ENCODE results near the gene SLC25A18.

SLC25A18 gene

DNA sequence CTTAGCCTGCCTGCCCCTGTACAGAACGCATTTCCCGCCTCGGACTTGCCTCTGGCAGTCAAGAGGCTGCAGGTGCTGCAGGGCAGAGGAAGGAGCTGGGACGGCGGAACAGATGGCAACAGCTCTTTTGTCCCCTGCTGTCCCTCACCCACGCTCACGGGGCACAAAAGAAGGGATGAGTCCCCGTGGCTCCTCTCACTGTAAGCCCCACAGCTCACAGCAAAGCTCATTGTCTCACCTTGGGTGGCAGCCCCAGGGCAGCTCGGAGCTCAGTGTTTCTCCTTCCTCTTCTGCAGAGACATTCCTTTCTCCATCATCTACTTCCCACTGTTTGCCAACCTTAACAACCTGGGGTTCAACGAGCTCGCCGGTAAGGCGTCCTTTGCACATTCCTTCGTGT lies 24.3 kb downstream of the SLC25A18 start:
- no peak for DNase-seq

DNA sequence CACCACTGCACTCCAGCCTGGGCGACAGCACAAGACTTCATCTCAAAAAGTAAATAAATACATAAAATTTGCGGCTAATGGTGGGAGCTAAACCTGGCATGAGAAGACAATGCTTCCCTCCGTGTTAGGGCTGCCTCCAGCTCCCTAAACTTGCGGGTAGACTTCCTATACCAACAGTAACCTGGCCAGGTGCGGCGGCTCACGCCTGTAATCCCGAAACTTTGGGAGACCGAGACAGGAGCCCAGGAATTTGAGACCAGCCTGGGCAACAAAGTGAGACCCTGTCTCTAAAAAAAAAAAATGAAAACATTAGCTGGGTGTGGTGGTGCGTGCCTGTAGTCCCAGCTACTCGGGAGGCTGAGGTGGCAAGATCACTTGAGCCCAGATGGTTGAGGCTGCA lies 25.3 kb downstream of the SLC25A18 start:
- no peak overlapping the region for H3K4me2 ChIP-seq (ENCODE audit: low read depth, low read length)
- no peak overlapping the region for H3K9ac ChIP-seq (ENCODE audit: low read length)
- TF ChIP-seq EZH2phosphoT487 (IDR thresholded peaks at IDR 0.05; ENCODE audit: low read length) (no peak), CTCF (IDR thresholded peaks at IDR 0.05; ENCODE audit: low read length) (no peak), EZH2 (optimal IDR thresholded peaks at IDR 0.05; ENCODE audit: low read depth, low read length) (no peak)
- no peaks in the 10 kb centered on the region for H4K20me1 ChIP-seq (ENCODE audit: insufficient read depth, low read length)
- H3K9me3 ChIP-seq (replicated peaks; ENCODE audit: insufficient read depth, low read length): no peaks in the 10 kb centered on the region
- H3K27ac ChIP-seq (ENCODE audit: low read length): no peak overlapping the region
- H3K4me3 ChIP-seq (ENCODE audit: low read length): no peak overlapping the region
- H3F3A ChIP-seq (ENCODE audit: insufficient read depth, low read length): no peaks in the 10 kb centered on the region
- H3K79me2 ChIP-seq (ENCODE audit: low read length): peaks cover 5% of the 10 kb centered on the region
- no peak overlapping the region for H2AFZ ChIP-seq (ENCODE audit: low read length)
- no peaks in the 10 kb centered on the region for H3K4me1 ChIP-seq (ENCODE audit: low read length)
- no peaks in the 10 kb centered on the region; the same call in 1 of the 2 replicates for H3K36me3 ChIP-seq (replicated peaks; ENCODE audit: insufficient read depth, low read length)
- no peaks in the 10 kb centered on the region for H3K9me2 ChIP-seq (replicated peaks; ENCODE audit: insufficient read depth, low read length)
- DNase-seq: no peak
- H3K27me3 ChIP-seq (replicated peaks; ENCODE audit: insufficient read depth, low read length): no peaks in the 10 kb centered on the region

More for the DNA sequence above, 24.3 kb downstream of the SLC25A18 start:
- no peaks in the 10 kb centered on the region; the same call in 1 of the 2 replicates for H3K36me3 ChIP-seq (replicated peaks; ENCODE audit: insufficient read depth, low read length)
- no peaks in the 10 kb centered on the region for H3K9me2 ChIP-seq (replicated peaks; ENCODE audit: insufficient read depth, low read length)
- no peak overlapping the region for H2AFZ ChIP-seq (ENCODE audit: low read length)
- H3K4me1 ChIP-seq (ENCODE audit: low read length): no peaks in the 10 kb centered on the region
- H3K9me3 ChIP-seq (replicated peaks; ENCODE audit: insufficient read depth, low read length): no peaks in the 10 kb centered on the region
- no peak for TF ChIP-seq EZH2 (optimal IDR thresholded peaks at IDR 0.05; ENCODE audit: low read depth, low read length)
- TF ChIP-seq EZH2phosphoT487 (IDR thresholded peaks at IDR 0.05; ENCODE audit: low read length): no peak
- no peak for TF ChIP-seq CTCF (IDR thresholded peaks at IDR 0.05; ENCODE audit: low read length)
- H3K4me2 ChIP-seq (ENCODE audit: low read depth, low read length): no peak overlapping the region
- no peak overlapping the region for H3K9ac ChIP-seq (ENCODE audit: low read length)
- no peak overlapping the region for H3K27ac ChIP-seq (ENCODE audit: low read length)
- H3F3A ChIP-seq (ENCODE audit: insufficient read depth, low read length): no peaks in the 10 kb centered on the region
- H3K4me3 ChIP-seq (ENCODE audit: low read length): no peak overlapping the region
- no peaks in the 10 kb centered on the region for H3K79me2 ChIP-seq (ENCODE audit: low read length)
- no peaks in the 10 kb centered on the region for H4K20me1 ChIP-seq (ENCODE audit: insufficient read depth, low read length)
- no peaks in the 10 kb centered on the region for H3K27me3 ChIP-seq (replicated peaks; ENCODE audit: insufficient read depth, low read length)

- H3K27ac ChIP-seq (ENCODE audit: low read length): no peak overlapping the region
- no peak for DNase-seq
- H3K9me3 ChIP-seq (replicated peaks; ENCODE audit: insufficient read depth, low read length): no peaks in the 10 kb centered on the region
- no peaks in the 10 kb centered on the region for H3K9me2 ChIP-seq (replicated peaks; ENCODE audit: insufficient read depth, low read length)
- no peak overlapping the region for H2AFZ ChIP-seq (ENCODE audit: low read length)
- peaks cover 7% of the 10 kb centered on the region for H3K79me2 ChIP-seq (ENCODE audit: low read length)
- peaks cover 3% of the 10 kb centered on the region; the same call in 1 of the 2 replicates for H3F3A ChIP-seq (ENCODE audit: insufficient read depth, low read length)
- no peak overlapping the region for H3K4me2 ChIP-seq (ENCODE audit: low read depth, low read length)
- H3K4me3 ChIP-seq (ENCODE audit: low read length): no peak overlapping the region
- no peak overlapping the region for H3K9ac ChIP-seq (ENCODE audit: low read length)
- H3K4me1 ChIP-seq (ENCODE audit: low read length): peaks cover 7% of the 10 kb centered on the region
- no peaks in the 10 kb centered on the region; the same call in 1 of the 2 replicates for H3K36me3 ChIP-seq (replicated peaks; ENCODE audit: insufficient read depth, low read length)
- TF ChIP-seq EZH2 (optimal IDR thresholded peaks at IDR 0.05; ENCODE audit: low read depth, low read length) (no peak), CTCF (IDR thresholded peaks at IDR 0.05; ENCODE audit: low read length) (no peak), EZH2phosphoT487 (IDR thresholded peaks at IDR 0.05; ENCODE audit: low read length) (no peak)
- H3K27me3 ChIP-seq (replicated peaks; ENCODE audit: insufficient read depth, low read length): no peaks in the 10 kb centered on the region
- H4K20me1 ChIP-seq (ENCODE audit: insufficient read depth, low read length): no peaks in the 10 kb centered on the region
Measured at GRCh38 chr22:17589810-17590375, 26.6 kb downstream of the SLC25A18 start.

Data from MM.1S (cell line).